NCI-H1048 (cell line): ENCODE measurements around the gene EFHD2.
"Not testable (repeated sequence)": the region's sequence is repeated elsewhere in the genome, so short reads cannot be mapped to it uniquely, and the experiment has no call there.

Experiments
- DNase-seq: peaks from one replicate; lab custom pipeline; 2025; lab: John Stamatoyannopoulos, UW

EFHD2 gene

DNA sequence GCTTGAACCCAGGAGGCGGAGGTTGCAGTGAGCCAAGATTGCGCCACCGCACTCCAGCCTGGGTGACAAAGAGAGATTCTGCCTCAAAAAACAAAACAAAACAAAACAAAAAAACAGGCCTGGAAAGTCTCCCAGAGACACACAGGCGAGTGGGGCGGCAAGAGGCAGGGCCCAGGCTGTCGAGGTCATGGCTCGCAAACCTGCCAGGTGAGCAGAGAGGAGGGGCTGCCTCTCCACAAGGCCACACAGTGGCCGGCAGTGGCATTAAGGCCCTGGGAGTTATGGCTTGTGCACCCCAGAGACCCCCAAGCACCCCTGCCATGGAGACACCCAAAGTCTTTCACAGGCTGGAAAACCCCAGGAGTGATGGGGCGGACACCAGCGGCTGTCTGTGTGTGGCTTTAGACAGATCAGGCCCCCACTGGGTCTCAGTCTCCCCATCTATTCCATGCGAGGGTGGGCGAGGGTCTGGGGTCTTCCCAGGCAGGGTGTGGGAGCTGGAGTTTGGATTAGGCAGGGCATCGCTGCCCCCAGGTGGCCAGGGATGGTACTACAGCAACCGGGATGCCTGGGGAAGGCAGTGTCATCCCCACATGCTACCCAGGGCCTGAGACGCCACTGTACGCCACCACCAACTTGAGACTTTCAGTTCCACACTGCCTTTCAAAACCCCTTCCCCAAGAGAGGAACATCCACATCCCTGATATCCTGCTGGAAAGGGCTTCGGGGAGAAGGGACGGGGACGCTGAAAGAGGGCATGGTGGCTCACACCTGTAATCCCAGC lies 21.3 kb downstream of the EFHD2 start:
- DNase-seq = no peak

DNA sequence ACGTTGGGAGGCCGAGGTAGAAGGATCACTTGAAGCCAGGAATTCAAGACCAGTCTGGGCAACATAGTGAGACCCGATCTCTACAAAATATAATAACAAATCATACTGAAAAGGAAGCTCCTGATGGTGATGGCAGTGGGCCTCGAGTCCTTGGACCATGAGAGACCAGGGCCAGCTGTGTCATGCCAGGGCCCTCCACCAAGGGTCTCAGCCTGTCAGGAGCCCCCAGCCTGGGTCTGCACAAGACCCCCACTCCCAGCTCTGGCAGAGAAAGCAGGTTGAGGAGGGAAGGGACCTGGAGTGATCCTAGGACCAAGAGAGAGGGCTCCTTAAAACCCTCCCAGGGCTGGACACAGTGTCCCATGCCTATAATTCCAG lies 21.9 kb downstream of the EFHD2 start:
- no peak for DNase-seq

DNA sequence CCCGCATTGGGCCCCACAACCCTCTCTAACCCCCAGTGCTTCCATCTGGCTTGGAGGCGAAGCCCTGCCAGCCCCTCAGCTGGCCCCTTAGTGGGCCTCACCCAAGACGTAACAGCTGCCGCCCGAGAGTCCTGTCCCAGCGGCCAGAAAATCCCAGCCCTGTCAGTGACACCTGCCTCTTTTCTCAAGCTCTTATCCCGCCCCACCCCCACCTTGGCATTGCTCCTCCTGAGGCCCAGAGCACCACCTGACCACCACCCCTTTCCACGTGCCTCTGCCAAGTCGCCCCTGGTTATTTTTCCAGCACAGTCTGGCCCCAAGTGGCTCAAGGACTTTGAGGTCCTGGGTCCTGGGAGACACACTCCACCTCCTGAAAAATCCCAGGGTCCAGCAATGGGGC lies 22.6 kb downstream of the EFHD2 start:
- DNase-seq = no peak

DNA sequence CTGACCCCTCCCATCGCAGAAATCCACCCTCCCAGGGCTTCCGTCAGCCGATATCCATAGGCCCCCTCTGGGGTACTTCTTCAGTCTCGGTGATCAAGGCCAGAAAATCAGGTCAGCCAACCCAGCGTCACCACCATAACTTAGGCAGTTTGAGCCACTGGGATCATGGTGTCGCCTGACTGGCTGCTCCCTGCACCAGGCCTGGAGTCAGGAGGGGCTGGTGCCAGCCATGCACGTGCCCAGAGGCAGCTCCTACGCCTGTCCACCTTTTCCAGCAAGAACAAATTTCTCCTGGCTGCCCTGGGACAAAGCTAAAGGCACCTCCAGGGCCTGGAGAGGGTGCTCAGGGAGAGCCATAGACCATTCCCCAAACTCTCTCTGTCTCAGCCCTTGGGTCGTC lies 23.8 kb downstream of the EFHD2 start:
- no peak for DNase-seq

DNA sequence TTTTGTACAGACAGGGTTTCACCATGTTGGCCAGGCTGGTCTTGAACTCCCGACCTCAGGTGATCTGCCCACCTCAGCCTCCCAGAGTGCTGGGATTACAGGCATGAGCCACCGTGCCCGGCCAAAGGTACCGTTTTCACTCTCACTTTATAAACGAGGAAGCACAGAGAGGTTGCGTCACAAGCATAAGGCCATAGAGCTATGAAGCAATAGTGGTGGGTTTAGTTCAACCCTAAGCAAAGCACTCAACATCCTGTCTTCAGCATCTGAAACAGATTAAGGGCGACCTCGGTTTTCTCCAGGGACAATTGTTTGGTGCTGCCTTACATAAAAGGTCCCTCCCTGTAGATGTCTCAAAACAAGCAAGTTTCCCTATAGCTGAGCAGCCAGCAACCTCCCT lies 25.1 kb downstream of the EFHD2 start:
- not testable (repeated sequence) for DNase-seq

DNA sequence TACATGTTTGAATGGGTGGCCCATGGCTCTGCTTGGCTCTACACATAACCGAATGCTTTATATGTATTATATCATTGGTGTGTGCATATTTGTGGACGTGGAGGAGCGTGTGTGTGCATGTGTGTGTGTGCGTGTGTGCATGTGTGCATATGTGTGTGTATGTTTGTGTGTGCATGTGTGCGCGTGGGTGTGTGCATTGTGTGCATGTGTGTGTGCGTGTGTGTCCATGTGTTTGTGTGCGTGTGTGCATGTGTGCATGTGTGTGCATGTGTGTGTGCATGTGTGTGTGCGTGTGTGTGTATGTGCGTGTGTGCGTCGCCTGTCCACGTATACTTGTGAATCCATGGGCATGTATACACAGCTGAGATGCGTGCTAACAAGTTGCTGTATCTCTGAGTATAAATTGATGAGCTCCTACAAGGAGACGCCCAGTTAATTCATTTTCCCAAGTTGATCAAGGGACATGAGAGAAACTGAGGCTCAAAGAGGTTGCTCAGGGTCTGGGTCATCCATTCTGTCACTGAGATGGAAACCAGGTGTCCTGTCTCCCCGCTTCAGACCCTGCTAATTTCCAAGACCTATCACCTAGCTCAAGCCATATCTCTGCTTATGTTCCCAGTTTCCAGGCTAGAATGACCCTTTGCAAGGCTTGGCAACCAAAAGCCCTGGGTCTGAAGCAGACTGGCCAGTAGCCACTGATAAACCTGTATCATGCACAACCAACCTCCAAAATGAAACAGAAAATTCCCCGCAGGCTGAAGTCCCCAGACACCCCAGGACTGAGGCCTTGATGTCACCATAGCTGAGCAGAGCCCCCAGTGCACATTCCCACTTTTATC lies 25.8 kb downstream of the EFHD2 start:
- no peak for DNase-seq

DNA sequence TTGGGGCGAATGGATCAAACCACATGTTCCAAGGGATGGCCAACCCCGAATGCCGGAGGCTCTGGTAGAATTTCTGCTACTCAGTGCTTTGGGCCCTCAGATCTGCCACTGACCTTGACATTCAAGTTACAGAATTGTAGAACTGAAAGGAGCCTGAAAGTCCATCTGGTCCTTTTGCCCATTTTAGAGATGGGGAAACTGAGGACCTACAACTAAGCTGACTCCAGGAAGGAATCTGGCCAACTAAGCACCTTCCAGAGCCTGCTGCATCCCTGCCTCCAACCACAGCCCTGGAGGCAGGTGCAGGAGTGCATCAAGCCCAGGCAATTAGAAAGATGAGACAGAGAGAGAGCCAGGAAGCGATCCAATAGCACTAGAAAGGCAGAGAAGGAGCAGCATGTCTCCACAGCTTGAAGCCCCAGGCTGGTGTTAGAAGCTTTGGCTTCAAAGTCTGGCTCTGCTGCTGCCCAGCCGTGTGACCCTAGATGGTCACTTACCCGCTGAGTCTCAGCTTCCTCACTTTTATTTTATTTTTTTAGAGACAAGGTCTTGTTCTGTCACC lies 27.3 kb downstream of the EFHD2 start:
- no peak for DNase-seq

DNA sequence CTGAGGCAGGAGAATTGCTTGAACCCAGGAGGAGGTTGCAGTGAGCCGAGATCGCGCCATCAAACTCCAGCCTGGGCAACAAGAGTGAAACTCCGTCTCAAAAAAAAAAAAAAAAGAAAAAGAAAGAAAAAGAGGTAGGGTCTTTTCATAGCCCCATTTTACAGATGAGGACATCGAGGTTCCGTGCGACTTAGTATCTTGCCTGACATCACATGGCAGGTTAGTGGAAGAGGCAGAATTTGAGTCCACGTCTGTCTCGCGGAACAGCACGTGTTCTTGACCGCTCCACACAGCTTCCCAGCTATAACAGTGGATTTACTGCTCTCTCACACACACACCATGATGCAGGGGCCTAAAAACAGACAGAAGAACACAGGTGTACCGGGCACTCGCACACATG lies 29.6 kb downstream of the EFHD2 start:
- no peak for DNase-seq

DNA sequence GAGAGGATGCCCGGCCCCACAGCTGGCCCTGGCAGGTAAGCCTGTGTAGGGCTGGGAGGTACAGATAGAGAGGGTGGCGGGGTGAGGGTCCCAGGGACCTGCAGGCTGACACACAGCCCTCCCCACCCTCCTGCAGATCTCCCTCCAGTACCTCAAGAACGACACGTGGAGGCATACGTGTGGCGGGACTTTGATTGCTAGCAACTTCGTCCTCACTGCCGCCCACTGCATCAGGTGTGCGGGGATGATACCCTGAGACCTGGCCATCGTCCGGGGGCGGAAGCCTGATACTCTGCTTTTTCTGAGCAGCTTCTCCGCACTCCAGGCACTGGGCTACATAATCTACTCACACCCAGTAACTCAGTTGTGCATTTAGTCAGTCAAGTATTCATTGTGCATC lies 30.7 kb downstream of the EFHD2 start:
- no peak for DNase-seq

DNA sequence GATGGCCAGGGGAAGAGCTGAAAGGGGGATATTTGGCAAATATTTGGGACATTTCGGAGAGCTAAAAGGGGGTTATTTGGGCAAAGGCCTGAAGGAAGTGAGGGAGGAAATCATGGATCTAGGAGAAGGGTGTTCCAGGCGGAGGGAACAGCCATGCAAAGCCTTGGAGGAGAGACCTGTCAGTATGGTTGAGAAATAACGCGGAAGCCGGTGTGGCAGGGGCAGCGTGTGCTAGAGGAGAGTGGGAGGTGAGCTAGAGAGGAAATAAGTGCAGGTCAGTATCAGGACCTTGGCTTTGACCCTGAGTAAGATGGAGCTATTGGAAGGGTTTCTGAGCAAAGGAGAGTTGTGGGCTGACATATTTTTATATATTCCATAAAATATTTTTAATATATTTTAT lies 31.6 kb downstream of the EFHD2 start:
- no peak for DNase-seq

DNA sequence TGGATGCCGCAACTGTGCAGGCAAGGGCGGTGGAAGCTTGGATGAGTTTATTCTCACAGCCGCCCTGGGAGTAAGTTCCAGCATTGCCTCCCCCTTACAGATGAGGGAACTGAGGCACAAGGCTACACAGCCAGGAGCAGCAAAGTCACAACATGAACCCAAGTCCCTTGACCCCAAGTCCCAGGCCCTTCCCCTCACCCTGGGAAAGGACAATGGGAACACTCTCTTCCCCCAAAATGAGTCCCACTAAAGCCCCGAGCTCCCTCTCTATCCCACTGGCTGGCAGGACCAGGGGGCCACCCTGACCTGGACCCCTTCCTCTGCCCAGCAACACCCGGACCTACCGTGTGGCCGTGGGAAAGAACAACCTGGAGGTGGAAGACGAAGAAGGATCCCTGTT lies 32.4 kb downstream of the EFHD2 start:
- DNase-seq = no peak

DNA sequence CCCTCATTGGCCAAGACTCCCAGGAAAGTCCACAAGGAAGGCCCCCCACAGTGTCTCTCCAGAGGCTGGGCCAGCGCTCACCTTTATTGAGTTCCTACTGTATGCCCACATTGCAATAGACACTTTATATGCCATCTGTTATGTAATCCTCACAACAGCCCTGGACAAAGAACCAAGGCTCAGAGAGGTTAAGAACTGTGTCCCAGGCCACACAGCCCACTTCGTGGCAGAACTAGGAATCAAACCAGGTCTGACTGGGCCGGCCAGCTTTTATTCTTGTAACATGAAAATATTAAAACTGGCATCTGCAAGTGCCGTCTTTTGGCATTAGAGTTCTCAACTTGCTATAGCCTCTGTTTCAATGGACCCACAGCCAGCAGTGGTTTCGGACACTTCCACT lies 33.1 kb downstream of the EFHD2 start:
- no peak for DNase-seq

DNA sequence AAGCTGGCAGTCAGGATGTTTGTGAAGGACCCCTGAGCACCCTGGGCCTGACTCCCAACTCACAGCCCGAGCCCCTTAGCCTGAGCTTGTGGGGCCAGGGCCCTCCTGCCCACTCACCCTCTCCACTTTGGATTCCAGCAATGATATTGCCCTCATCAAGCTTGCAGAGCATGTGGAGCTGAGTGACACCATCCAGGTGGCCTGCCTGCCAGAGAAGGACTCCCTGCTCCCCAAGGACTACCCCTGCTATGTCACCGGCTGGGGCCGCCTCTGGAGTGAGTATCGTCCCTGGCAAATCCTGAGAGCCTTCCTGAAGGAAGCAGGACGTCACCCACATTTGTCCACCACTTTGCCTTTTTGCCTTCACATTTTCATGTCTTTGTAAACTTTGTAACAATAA lies 33.6 kb downstream of the EFHD2 start:
- no peak for DNase-seq

DNA sequence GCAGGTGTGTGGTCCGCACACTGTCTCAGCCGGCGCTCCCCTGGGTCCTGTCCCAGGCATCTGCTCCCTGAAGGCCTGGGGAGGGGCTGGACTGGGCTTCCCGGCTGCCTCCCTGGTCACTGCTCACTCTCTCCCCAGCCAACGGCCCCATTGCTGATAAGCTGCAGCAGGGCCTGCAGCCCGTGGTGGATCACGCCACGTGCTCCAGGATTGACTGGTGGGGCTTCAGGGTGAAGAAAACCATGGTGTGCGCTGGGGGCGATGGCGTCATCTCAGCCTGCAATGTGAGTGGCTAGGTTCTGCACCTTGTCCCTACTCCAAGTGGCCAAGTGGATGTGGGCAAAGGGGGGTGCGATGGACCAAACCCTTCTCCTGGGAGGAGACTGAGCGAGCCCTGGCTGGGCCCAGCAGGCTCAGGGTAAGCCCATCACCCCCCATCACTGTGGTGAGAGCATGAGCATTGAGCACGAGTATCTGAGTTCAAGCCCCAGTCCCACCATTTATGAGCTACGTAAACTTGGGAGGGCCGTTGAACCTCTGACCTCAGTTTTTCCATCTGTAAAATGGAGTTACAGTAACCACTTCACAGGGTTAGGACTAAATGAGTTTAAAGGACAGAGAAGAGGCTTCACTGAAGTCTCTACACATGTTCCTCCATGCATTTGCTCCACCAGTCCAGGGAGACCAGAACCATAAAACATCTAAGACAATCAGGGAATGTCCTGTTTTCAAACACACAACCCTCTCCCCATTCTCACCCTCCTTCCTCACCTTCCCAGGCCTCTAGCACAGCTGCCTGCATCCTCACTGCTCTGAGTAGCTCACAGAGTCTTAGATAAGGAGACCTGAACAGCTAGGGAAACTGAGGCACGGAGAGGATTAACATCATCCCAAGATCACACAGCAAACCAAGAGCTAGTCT lies 35.0 kb downstream of the EFHD2 start:
- no peak for DNase-seq

DNA sequence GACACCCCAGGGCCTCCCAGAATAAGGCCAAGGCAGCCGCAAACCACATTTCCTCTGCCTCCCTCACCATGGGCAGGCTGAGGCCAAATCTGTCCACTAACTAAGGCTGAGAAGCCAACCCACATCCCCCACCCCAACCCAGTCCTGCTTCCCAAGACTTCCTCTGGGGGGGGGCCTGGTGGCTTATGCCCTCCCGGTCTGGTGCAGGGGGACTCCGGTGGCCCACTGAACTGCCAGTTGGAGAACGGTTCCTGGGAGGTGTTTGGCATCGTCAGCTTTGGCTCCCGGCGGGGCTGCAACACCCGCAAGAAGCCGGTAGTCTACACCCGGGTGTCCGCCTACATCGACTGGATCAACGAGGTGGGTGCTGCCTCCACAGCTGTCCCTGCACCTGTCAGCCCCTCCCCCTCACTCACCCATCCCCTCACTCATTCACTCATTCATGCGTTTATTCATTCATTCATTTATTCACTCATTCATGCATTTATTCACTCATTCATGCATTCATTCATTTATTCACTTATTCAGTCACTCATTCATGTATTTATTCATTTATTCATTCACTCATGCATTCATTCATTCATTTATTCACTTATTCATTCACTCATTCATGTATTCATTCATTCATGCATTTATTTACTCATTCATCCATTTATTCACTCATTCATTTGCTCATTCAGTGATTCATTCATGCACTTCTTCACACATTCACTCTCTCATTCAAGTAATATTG lies 35.9 kb downstream of the EFHD2 start:
- no peak for DNase-seq

DNA sequence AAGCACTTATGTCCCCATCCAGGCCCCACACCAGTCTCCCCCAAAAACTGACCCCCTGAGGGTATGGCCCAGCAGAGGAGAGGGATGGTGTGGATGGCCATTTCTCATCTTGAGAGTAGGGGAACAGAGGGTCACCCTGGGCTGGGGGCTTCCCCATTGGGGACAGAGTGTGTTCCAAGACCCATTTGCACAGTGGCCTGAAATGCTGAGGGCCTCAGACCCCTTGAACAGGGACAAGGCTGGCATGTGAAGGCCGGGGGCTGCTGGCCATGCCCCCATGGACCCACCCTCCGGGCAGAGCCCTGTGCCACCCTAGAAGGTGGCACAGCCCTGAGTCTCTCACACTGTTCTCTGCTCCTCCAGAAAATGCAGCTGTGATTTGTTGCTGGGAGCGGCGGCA lies 36.5 kb downstream of the EFHD2 start:
- DNase-seq = no peak

DNA sequence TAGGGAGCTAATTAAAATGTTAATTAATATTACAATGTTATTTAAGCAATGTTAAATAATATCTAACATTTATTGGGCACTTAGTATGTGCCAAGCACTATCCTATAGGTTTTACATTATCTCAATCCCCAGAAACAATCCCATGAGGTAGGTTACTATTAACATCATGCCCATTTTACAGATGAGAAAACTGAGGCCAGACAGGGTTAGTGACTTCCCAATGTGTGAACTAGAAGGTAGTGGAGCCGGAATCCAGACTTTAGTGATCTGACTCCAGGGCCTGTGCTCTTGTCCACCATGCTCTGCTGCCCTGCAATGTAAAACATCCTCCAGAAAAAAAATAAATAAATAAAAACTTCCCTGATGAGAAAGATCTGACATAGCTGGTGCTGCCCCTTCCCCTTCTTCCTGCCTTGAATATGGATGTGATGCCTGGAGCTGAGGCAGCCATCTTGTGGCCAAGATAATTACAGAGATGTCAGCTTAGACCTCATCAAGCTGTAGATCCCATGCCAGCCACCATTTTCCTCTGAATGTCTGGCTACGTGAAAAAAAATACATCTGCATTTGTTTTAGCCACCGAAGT lies 39.3 kb downstream of the EFHD2 start:
- DNase-seq = no peak

DNA sequence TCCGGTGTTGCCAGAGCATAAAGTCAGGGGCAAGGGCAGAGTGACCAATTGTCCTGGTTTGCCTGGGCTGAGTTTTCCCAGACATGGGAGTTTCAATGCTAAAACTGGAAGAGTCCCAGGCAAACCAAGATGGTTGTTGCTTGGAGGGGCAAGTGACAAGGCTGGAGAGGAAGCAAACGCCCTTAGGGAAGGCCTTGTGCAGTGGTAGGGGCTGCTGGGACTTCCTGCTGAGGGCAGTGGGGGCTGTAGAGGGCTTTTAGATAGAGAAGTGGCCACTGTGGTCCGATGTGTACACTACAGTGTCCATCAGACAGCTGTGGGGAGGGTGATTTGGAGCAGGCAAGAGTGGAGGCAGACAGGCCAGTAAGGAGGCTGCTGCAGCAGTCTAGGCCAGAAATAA lies 39.9 kb downstream of the EFHD2 start:
- no peak for DNase-seq

DNA sequence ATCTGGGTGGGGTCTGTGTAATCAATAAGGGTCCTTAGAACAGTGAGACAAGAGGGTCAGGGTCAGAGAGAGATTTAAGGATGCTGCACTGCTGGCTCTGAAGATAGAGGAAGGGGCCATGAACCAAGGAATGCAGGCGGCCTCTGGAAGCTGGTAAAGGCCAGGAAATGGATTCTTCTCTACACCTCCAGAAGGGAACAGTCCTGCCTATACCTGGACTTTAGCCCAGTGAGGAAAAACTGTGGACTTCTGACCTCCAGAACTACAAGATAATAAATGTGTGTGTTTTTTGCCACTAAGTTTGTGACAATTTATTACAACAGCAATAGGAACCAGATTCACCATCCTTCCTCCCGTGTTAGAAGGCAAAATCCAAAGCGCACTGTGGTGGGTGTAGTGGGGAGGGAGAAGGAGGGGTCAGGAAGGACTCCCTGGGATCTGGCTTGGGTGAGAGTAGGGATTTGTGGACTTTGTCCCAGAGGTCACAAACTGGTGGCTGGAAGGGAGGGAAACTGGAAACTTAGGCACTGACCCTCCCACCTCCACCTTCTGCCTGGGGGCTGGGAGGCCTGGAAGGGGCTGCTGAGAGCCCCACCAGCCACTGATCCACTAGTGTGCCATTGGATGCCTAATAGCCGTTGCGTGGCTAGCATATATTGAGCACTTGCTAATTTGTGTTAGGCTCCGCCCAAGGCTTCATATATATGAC lies 41.5 kb downstream of the EFHD2 start:
- no peak for DNase-seq

DNA sequence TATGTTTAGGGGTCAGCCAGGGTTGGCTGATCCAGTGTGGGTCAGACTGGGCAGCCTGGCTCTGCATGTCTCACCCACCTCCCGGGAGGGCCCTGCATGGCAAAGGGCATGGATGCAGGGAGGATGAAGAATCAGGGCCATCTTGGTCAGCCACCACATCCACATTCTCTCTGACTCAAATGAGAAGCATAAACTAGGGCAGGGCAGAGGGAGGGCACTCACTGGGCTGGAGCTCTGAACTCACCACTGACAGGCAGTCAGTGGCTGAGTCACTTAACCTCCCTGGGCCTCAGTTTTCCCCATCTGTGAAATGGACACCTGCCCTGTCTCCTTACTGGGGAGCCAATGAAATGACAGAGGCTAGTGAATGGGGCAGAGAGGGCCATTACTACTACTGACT lies 42.5 kb downstream of the EFHD2 start:
- DNase-seq = no peak
